Stimulated activated CD8-positive, alpha-beta memory T cell treated with anti-CD3 and anti-CD28 coated beads, Interleukin-2, amount 100 ng/mL, for 1 hour (primary cell): ENCODE measurements around the gene CSF2RB.

Source experiments
- DNase-seq, 2 donors: peaks; one replicate each; pipeline ENCODE4 v3.0.0-alpha.2; 2020; ENCODE audit warnings: low read depth in 2 of 2

CSF2RB gene

GRCh38 chr22:36936362-36937116, 23.1 kb downstream of the CSF2RB start:
- DNase-seq: no peak

GRCh38 chr22:36937319-36938027, 24.0 kb downstream of the CSF2RB start:
- DNase-seq: no peak

DNA sequence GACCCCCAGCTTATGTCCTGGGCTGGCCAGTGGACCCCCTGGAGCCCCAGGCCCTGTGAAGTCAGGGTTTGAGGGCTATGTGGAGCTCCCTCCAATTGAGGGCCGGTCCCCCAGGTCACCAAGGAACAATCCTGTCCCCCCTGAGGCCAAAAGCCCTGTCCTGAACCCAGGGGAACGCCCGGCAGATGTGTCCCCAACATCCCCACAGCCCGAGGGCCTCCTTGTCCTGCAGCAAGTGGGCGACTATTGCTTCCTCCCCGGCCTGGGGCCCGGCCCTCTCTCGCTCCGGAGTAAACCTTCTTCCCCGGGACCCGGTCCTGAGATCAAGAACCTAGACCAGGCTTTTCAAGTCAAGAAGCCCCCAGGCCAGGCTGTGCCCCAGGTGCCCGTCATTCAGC, 24.6 kb downstream of the CSF2RB start:
- DNase-seq: no peak

DNA sequence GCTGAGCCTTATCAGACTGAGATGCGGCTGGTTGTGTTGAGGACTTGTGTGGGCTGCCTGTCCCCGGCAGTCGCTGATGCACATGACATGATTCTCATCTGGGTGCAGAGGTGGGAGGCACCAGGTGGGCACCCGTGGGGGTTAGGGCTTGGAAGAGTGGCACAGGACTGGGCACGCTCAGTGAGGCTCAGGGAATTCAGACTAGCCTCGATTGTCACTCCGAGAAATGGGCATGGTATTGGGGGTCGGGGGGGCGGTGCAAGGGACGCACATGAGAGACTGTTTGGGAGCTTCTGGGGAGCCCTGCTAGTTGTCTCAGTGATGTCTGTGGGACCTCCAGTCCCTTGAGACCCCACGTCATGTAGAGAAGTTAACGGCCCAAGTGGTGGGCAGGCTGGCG, 25.5 kb downstream of the CSF2RB start:
- DNase-seq: no peak

GRCh38 chr22:36940676-36941075, 27.2 kb downstream of the CSF2RB start:
- DNase-seq: no peak

GRCh38 chr22:36942556-36942955, 29.1 kb downstream of the CSF2RB start:
- no peak for DNase-seq

- no peak for DNase-seq
Measured at GRCh38 chr22:36946421-36947158, 33.2 kb downstream of the CSF2RB start.

- no peak for DNase-seq
Measured at GRCh38 chr22:36948273-36949225, 35.1 kb downstream of the CSF2RB start.

GRCh38 chr22:36950797-36951590, 37.6 kb downstream of the CSF2RB start:
- DNase-seq: no peak

- no peak for DNase-seq
Measured at GRCh38 chr22:36951746-36952145, 38.3 kb downstream of the CSF2RB start.

DNA sequence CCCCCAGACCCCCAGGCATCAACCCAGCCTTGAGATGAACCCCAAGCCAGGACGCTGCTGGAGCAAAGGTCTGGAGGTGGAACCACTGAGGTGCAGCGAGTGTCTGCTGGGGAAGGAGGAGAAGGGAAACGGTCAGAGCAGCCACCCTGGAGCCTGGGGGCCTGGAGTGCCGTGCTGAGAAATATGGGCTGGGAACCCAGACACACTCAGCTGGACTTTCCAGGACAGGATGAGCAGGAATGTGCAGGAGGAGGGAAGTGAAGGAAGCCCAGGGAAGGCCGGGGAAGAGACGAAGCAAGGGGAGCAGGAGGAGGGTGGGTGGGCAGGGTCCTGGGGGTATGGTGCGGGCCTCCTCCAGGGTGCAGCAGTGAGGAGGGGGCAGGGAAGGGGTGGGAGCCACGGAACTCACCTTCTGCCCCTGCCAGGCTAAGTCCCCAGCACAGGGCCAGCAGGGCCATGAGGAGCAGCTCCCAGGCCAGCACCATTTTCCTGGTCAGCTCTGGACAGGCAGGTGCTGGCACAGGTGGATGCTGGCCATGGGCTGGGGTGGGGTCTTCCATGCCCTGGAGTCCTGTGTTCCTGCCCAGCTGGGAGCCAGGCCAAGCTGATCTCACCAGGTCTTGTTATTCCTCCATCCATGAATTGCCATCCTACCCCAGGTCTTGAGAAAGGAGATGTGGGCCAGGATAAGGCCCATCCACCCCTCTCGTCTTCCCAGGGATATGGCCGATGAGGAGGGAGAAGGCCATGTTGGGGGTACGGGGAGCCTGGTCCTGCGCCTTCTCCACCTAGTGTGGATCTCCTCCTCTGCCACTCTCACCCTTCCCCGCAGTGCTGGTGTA, 40.0 kb downstream of the CSF2RB start:
- no peak for DNase-seq

DNA sequence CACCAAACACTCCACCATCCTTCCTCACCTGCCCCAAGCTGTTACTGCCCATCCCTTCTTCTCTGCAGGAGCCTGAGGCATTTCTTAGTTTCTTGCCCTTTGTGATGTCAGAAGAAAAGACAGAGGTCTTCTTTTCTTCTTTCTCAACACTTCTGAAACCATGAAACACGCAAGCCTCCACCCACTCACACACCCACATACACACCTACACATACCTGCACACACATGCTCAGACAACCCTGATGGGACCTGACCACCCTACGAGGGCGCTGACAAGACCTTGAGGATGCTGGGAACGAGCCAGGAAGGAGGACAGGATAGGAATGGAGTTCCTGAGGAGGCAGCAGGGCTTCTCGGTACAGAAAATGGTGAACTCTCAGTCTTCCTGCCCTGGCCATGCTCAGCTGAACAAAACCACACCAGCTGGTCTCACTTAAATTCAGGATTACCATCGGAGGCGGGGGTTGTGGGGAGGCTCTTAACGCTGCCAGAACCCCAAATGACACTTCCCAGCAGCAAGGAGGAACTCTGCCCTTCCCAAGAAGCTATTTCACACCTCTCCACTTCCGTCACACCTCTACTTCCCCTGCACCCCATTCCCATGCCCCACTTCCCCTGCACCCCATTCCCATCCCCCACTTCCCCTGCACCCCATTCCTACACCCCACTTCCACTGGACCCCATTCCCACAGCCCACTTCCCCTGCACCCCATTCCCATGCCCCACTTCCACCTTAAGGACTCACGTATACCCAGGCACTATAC, 41.0 kb downstream of the CSF2RB start:
- DNase-seq: no peak

DNA sequence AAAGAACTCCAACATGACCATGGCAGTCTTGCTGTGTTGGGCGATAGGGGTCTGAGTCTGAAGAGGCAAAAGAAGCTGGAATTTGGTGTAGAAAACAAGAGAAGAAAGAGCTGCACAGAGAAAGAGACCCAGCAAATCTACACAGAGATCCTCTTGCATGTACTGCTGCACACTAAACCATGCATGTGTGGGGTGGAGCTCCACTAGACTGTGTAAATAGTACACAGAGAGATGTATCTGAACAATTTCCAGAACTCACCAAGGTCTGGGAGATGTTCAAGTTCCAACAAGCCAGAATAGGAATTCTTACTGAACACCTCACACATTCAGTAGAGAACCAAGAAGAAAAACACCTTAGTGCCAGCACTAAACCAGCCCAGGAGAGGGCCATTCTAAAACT, 42.3 kb downstream of the CSF2RB start:
- DNase-seq: no peak

GRCh38 chr22:36958366-36958765, 44.9 kb downstream of the CSF2RB start:
- no peak for DNase-seq

GRCh38 chr22:36961626-36962025, 48.2 kb downstream of the CSF2RB start:
- no peak for DNase-seq

GRCh38 chr22:36963302-36963701, 49.9 kb downstream of the CSF2RB start:
- DNase-seq: no peak

- DNase-seq: no peak
Measured at GRCh38 chr22:36964106-36964505, 50.7 kb downstream of the CSF2RB start.

DNA sequence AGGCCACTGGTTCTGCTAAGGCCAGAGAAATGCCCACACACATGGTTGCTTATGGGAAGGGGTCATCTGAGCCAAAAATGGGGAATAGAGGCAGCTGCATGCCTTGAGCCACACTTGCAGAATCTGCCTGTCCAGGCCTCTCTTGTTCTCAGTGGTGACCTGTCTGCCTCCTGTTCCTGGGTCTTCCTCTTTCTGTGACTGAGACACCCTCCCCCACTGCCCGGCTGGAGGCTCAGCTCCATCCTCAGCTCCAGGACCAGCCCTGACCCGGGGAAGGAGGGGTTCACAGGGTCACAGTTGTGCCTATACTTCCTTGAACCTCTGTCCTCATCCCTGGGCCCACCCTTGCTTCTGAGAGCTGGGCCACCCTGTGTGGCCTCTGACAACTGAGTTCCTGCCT, 52.3 kb downstream of the CSF2RB start:
- no peak for DNase-seq
